Calu3 (cell line): Measurements from ENCODE around the gene TPRG1. TPM values are rescaled to one million over a fixed set of nuclear protein-coding genes. Genes with fewer than 3 reads are reported as not detected.

Experiments
- BruUV-seq: library from RNA; stranded (reverse); fragments of 400-500 nt; replicated peaks from 2 replicates; lab custom pipeline; 2021; lab: Mats Ljungman, UMichigan
- CTCF ChIA-PET: fragments of 300-600 bp; sonication (Branson Sonifier 250); formaldehyde crosslinking; loops from one replicate; lab custom pipeline; 2022; ENCODE audit warnings: antibody characterized with exemption; lab: Charles Lee
- DNase-seq: peaks from one replicate; pipeline ENCODE4 v3.0.0; 2022
- H3K27ac Mint-ChIP-seq: one replicate; pipeline ENCODE4 v1.8.0; 2022; ENCODE audit warnings: mixed read lengths; ENCODE audit not compliant: unreplicated experiment
- H3K27me3 Mint-ChIP-seq: one replicate; pipeline ENCODE4 v1.8.0; 2022; ENCODE audit warnings: mixed read lengths; ENCODE audit not compliant: unreplicated experiment
- H3K36me3 Mint-ChIP-seq: one replicate; pipeline ENCODE4 v1.8.0; 2022; ENCODE audit warnings: mild to moderate bottlenecking, moderate library complexity, mixed read lengths; ENCODE audit not compliant: insufficient read depth, unreplicated experiment
- H3K4me1 Mint-ChIP-seq: one replicate; pipeline ENCODE4 v1.8.0; 2022; ENCODE audit warnings: mild to moderate bottlenecking, low read depth, mixed read lengths; ENCODE audit not compliant: unreplicated experiment
- H3K4me3 Mint-ChIP-seq: one replicate; pipeline ENCODE4 v1.8.0; 2022; ENCODE audit warnings: mild to moderate bottlenecking, low read depth, moderate library complexity, mixed read lengths; ENCODE audit not compliant: unreplicated experiment
- H3K9me3 Mint-ChIP-seq: one replicate; pipeline ENCODE4 v1.8.0; 2022; ENCODE audit warnings: low read depth, mixed read lengths; ENCODE audit not compliant: unreplicated experiment
- intact Hi-C: fragments of 100-400 bp; cut with micrococcal nuclease; formaldehyde crosslinking; loops from one replicate; pipeline ENCODE4 v1.10.0; 2022; ENCODE audit not compliant: unreplicated experiment
- total RNA-seq: library from RNA; stranded (reverse); gene quantifications from 2 replicates; pipeline ENCODE4 v1.2.3, GENCODE V29; 2022
- TF ChIP-seq, protein P1 (sequence below): fragments of 200-600 bp; IDR thresholded peaks from one replicate; pipeline ENCODE4 v1.8.0; 2022; ENCODE audit warnings: antibody characterized with exemption; ENCODE audit not compliant: unreplicated experiment

Gene TPRG1
- total RNA-seq, 1 experiment from 2014 or later: 1.2 TPM

DNA sequence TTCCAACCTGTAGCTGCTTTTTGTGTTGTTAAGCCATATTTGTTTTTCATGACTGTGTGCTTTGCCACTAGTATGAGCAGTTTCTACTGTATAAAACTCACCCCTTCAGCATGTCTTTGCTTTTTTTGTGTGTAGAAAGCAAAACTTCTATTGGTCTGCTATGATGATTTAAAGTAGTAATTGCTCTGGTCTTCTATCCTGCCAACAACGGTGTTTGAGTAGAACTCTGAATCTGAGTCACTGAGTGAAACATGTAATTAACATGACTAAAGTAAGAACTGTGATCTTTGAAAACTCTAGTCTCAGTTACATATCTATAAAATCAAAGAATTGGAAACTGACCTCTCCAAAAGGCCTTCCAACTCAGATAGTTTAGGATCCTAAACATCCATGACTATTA lies 133.6 kb downstream of the TPRG1 start:
- TF ChIP-seq, protein P1, sequence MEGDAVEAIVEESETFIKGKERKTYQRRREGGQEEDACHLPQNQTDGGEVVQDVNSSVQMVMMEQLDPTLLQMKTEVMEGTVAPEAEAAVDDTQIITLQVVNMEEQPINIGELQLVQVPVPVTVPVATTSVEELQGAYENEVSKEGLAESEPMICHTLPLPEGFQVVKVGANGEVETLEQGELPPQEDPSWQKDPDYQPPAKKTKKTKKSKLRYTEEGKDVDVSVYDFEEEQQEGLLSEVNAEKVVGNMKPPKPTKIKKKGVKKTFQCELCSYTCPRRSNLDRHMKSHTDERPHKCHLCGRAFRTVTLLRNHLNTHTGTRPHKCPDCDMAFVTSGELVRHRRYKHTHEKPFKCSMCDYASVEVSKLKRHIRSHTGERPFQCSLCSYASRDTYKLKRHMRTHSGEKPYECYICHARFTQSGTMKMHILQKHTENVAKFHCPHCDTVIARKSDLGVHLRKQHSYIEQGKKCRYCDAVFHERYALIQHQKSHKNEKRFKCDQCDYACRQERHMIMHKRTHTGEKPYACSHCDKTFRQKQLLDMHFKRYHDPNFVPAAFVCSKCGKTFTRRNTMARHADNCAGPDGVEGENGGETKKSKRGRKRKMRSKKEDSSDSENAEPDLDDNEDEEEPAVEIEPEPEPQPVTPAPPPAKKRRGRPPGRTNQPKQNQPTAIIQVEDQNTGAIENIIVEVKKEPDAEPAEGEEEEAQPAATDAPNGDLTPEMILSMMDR: no peak
- H3K9me3 Mint-ChIP-seq: no peaks in the 10 kb centered on the region
- intact Hi-C loops: no loop called here
- no TSS peak for BruUV-seq
- H3K4me3 Mint-ChIP-seq: no peak overlapping the region
- CTCF ChIA-PET: interaction anchor here (1.0 to 1.4 kb wide), 3 partner anchors 11 to 19 kb away, joined by 5 to 9 read pairs (median 8); no protein-coding TSS in a partner anchor
- peaks cover 10% of the 10 kb centered on the region for H3K36me3 Mint-ChIP-seq
- no peak for DNase-seq
- H3K27me3 Mint-ChIP-seq: no peaks in the 10 kb centered on the region
- H3K27ac Mint-ChIP-seq: peak overlapping the region; percentile 87
- peaks cover 36% of the 10 kb centered on the region for H3K4me1 Mint-ChIP-seq

DNA sequence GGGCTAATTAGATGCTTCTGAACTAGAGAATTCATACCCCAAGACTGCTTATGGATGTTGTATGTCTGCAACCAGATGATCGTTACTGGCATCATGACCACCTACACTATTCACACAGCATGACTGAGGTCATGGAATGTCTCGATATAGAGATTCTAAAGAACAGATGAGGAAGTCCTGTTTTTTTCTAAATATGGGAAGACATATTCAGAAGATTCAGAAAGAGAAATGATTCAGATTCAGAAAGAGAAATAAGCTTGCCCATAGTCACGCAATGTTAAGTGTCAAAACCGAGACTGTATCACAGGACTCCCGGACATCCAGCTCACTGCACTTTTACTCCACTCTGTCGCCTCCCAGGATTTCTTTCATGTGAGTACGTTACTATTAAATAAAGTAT lies 136.2 kb downstream of the TPRG1 start:
- H3K9me3 Mint-ChIP-seq: no peaks in the 10 kb centered on the region
- TF ChIP-seq, protein P1: no peak
- H3K4me3 Mint-ChIP-seq: no peak overlapping the region
- CTCF ChIA-PET: interaction anchor here (1.5 kb wide), 1 partner anchor 8 kb away, joined by 4 read pairs; no protein-coding TSS in a partner anchor
- peaks cover 36% of the 10 kb centered on the region for H3K4me1 Mint-ChIP-seq
- DNase-seq: no peak
- H3K27ac Mint-ChIP-seq: no peak overlapping the region
- H3K27me3 Mint-ChIP-seq: no peaks in the 10 kb centered on the region
- H3K36me3 Mint-ChIP-seq: peaks cover 10% of the 10 kb centered on the region
- BruUV-seq: no TSS peak
- intact Hi-C loops: no loop called here

GRCh38 chr3:189308608-189309007 lies 136.8 kb downstream of the TPRG1 start:
- Mint-ChIP-seq H3K4me1 (peaks cover 33% of the 10 kb centered on the region), H3K36me3 (peaks cover 10% of the 10 kb centered on the region), H3K4me3 (no peak overlapping the region), H3K9me3 (no peaks in the 10 kb centered on the region), H3K27ac (no peak overlapping the region), H3K27me3 (no peaks in the 10 kb centered on the region)
- intact Hi-C loops: no loop called here
- BruUV-seq: no TSS peak
- TF ChIP-seq, protein P1: no peak
- no peak for DNase-seq
- CTCF ChIA-PET: interaction anchor here (0.6 kb wide), 1 partner anchor 47 kb away, joined by 3 read pairs; no protein-coding TSS in a partner anchor

DNA sequence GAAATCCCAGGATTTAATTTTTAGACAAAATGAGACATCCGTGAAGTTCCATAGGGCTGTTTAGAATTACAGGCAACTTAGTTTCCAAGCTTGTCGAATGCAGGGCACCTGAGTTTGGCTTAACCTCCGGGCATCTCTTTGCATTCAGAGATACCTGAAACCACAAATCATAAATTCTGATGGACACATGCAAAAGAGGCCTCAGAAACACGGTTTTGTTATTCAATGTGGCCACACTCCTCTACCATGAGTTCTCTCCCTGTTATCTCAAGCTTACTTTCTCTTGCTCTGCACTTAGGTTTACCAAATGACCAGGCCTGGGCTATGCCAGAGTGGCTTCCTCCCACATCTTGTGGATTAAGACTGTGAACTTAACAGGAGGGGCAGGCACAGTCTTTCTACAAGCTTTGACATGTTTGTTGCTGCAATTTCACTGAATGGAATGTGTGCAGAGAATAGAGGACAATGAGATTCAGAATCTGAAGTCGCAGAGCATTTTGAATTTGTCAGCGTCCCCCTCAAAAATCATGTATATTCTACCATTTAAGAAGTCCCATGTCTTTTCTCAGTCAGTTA lies 137.7 kb downstream of the TPRG1 start:
- CTCF ChIA-PET: interaction anchor here (0.6 to 1.1 kb wide), 2 partner anchors 15 to 46 kb away, joined by 3 read pairs; no protein-coding TSS in a partner anchor
- intact Hi-C loops: no loop called here
- no TSS peak for BruUV-seq
- Mint-ChIP-seq H3K36me3 (peaks cover 3% of the 10 kb centered on the region), H3K4me1 (peaks cover 24% of the 10 kb centered on the region), H3K27ac (no peak overlapping the region), H3K4me3 (no peak overlapping the region), H3K27me3 (no peaks in the 10 kb centered on the region), H3K9me3 (peaks cover 3% of the 10 kb centered on the region)
- DNase-seq: no peak
- TF ChIP-seq, protein P1: no peak
